Endometrium (tissue), 2 donors: ENCODE data around the gene MRPL55.

Experiments used
- FAIRE-seq: peaks from 2 replicates; lab custom pipeline; 2012; peaks lifted over from hg19 to GRCh38; lab: Jason Lieb, UNC
- donor health status: control.
- donor health status: control.

Gene MRPL55

GRCh38 chr1:228109073-228109961 is at the start of gene MRPL55:
TSS of gene MRPL55 (minus strand) at chr1:228109299. CDS start at chr1:228108260, 1,039 bp downstream.
- no peak for FAIRE-seq

GRCh38 chr1:228158151-228159007 is 49.3 kb upstream of the MRPL55 start:
- no peak for FAIRE-seq

DNA sequence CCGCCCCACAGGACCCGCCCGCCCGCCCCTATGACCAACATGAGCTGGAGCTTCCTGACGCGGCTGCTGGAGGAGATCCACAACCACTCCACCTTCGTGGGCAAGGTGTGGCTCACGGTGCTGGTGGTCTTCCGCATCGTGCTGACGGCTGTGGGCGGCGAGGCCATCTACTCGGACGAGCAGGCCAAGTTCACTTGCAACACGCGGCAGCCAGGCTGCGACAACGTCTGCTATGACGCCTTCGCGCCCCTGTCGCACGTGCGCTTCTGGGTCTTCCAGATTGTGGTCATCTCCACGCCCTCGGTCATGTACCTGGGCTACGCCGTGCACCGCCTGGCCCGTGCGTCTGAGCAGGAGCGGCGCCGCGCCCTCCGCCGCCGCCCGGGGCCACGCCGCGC is 48.6 kb upstream of the MRPL55 start:
- no peak for FAIRE-seq

GRCh38 chr1:228156941-228157728 is 48.0 kb upstream of the MRPL55 start:
- no peak for FAIRE-seq

GRCh38 chr1:228156515-228156881 is 47.4 kb upstream of the MRPL55 start:
- FAIRE-seq, result no peak

GRCh38 chr1:228155596-228156514 is 46.8 kb upstream of the MRPL55 start:
- no peak for FAIRE-seq

- no peak for FAIRE-seq
These were observed 45.8 kb upstream of the MRPL55 start for GRCh38 chr1:228154670-228155571.

- no peak for FAIRE-seq
These were observed 45.0 kb upstream of the MRPL55 start for GRCh38 chr1:228154021-228154669.

GRCh38 chr1:228152918-228153258 is 43.8 kb upstream of the MRPL55 start:
- FAIRE-seq, result no peak

GRCh38 chr1:228152097-228152917 is 43.2 kb upstream of the MRPL55 start:
- FAIRE-seq, result no peak

DNA sequence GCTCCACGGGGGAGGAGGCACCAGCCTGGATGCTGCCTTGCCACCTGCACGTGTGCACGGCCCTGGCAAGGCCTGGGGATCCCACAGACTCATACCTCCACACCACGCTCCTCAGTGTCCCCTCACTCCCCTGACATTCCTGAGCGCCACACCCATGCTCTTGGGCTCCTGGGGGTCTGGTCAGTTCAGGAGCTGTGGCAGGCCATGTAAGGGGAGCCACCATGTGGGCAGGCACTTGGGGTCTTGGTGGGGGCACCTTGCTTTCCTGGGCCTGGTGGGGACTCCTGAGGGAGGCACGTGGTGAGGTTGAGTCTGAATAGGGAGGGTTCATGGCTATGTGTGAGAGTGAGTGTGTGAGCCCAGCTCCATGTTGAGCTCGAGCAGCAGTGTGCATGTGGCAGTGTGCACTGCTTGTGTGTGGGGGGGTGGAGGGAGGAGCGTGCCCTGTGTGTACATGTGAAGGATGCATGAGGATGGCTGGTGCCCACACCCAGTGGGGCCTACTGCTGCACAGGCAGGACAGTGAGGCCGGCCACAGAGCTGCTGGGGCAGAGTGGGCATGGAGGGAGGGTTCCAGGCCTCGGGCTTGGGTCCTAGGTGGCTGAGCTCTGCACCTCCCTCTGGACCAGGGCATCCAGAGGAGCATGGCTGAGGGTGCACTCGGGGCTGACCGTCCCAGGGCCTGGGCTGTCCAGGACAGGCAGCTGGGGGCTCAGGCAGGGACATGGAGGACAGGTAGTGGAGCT is 42.3 kb upstream of the MRPL55 start:
- no peak for FAIRE-seq

DNA sequence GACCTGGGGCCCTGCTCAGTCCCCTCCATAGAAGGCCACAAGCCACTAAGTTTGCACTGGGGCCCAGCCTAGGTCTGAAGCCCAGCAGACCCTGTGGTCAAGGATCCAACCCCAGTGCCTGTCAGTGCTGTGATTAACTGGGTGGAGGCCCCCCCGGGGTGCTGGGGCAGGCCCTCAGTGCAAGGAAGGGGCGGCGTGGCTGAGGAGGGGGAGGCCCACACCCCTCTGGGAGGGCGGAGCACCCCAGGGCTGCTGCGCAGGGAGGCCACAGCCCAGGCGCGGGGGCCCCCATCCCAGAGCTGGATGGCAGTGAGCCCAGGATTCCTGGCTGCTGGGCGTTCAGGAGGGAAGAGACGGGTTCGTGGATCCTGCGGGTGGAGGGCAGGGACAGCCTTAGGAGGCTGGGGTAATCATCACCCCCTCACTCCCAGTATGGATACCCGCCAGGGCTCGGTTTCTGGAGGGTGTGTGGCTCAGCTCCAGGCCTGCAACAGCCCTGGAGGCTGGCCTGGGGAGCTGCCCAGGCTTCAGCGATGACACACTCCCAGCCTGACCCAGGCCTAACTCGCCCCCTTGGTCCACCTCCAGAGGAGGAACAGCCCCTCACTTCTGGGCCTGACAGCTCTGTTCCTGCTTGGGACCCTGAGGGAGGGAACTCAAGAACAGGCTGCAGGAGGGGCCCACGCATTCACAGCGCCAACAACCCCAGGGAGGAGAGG is 41.5 kb upstream of the MRPL55 start:
- FAIRE-seq, result no peak

- no peak for FAIRE-seq
These were observed 41.0 kb upstream of the MRPL55 start for GRCh38 chr1:228150120-228150460.

GRCh38 chr1:228149406-228150119 is 40.5 kb upstream of the MRPL55 start, which contains the start of gene GJC2:
TSS of gene GJC2 (plus strand) at chr1:228149930. CDS start at chr1:228157759, 7,829 bp downstream.
- FAIRE-seq, result no peak

DNA sequence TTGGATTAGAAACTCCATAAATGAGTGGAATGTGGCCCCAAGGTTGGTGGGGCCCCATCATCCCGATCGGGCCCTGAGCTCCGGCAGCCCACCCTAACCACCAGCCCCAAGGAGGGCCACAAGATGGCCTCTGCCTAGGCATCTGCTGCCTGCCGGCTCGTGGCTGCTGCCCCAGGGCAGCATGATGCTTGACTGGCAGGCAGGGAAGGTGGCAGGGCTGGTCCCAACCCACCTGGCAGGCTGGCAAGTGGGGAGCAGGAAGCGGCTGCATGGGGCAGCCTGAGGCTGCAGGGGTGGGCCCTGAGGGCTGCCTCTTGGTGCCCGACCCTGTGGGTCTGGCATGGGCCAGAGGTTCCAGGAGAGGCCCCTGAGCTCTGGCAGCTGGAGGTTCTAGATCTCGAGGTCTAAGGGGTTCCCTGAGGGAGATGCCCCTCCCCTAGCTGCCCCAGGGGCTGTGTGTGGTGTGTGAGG is 39.9 kb upstream of the MRPL55 start:
- FAIRE-seq, result no peak

- no peak for FAIRE-seq
These were observed 39.2 kb upstream of the MRPL55 start for GRCh38 chr1:228148196-228148861.
